ENCODE results near the gene OR4A5.
"Not testable (repeated sequence)": the region's sequence is repeated elsewhere in the genome, so short reads cannot be mapped to it uniquely, and the experiment has no call there.

OR4A5 gene, protein sequence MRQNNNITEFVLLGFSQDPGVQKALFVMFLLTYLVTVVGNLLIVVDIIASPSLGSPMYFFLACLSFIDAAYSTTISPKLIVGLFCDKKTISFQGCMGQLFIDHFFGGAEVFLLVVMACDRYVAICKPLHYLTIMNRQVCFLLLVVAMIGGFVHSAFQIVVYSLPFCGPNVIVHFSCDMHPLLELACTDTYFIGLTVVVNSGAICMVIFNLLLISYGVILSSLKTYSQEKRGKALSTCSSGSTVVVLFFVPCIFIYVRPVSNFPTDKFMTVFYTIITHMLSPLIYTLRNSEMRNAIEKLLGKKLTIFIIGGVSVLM

GRCh38 chr11:54706532-54706931, at the start of gene OR4A5:
Gene OR4A5 (plus strand): TSS chr11:54706832. CDS start chr11:54706885, 53 bp downstream.
- DNase-seq = not testable (repeated sequence)

DNA sequence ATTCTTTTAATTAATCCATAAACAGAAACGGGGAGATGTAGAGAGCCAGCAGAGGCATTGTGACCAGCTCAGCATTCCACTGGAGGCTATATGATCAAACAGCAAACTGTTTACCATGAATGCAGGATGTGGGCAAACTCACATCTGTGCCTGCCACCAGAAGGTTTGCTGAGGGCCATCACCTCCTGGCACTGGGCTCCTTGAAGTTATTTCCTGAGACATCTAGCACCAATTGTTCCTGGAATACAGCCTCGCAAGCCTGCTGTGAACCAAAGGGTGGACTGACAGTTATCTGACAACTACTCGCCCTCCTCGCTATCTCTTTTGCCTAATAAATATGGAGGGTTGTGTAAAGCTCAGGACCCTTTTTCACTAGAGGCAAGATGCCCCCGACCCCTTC, 13.5 kb downstream of the OR4A5 start:
- DNase-seq = not testable (repeated sequence)

All from NK-92 treated with Interleukin-12 subunit alpha and Interleukin-12 subunit beta, amount 100 ng/mL, for 24 hours (cell line).